Activated effector memory CD4-positive, alpha-beta T cell treated with Interleukin-2 at 50 U/mL for 16 hours (primary cell): ENCODE measurements around the gene SLC7A14.

Source experiments
- DNase-seq: peaks from one replicate; pipeline ENCODE4 v3.0.0-alpha.2; 2020

SLC7A14 gene

GRCh38 chr3:170421758-170422157 is 164.1 kb downstream of the SLC7A14 start:
- DNase-seq: no peak

DNA sequence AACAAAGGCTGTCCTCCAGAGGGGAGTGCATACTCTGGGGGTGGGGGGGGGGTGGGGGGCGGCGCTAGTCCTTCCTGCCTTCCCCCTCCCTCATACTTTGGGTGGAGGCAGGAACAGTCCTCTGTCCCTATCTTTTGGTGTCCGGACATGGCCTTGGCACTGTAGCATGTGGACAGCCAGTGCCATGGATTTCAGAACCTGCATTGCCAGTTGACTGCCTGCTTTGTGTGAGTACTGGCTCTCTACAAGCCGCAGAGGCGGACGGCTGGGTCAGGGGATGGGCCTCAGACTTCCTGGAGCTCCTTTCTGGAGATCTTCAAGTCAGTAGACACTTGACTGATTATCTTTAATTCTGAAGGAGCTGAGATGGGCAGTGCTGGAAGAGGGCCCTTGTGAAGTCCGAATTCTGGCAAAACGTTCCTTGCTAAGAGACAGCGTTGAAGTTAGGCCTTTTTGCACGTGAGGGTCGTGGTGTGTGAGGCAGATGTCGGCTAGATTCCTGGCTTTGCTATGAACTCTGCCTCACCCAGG is 164.7 kb downstream of the SLC7A14 start:
- DNase-seq: no peak

DNA sequence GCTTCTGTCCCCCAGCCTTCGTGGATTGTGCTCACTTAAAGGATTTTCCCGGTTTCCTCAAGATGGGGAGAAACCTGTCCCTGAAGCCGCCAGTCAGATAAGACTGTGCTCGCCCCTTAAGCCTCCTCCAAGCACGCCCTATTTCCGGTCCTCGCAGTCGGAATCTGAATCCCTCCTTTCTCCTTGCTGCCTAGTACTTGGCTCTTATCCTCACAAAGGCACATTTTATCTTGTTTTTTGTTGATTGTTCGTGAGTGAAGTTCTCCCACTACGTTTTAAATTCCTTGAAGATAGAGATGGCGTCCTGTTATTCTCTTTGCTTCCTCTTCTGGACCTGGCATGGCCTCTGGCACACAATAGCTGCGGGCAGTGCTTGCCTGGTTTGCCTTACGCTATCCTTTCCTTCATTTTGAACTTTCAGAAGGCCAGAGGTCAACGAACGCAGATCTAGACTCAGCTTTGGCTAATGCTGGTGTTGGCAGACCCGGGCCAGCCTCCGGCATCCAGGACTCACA is 165.5 kb downstream of the SLC7A14 start:
- DNase-seq: no peak

GRCh38 chr3:170419557-170420087 is 166.3 kb downstream of the SLC7A14 start:
- DNase-seq: no peak

- DNase-seq: no peak
Observed at GRCh38 chr3:170418422-170419398, 167.2 kb downstream of the SLC7A14 start, which contains the start of gene CLDN11. Gene CLDN11, plus strand, starts transcription at chr3:170418868. Its CDS starts 199 bp downstream, at chr3:170419067.

DNA sequence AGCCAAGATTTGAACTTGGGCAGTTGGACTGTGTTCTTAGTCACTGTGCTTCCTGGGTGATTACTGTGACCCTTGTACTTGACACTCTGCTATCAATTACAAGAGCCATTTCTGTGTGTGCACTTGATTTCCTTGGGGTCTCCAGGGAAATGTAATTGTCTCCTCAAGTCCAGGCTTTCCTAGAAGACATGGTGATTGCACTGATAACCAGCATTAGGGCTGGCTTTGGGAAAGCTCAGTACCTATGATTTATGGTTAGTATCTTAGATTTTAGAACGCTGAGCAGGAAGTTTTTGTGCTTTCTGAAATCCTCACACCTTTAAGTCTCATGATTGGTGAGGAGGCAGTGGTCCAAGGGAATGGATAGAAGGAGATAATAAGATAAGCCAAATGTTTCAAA is 168.8 kb downstream of the SLC7A14 start:
- no peak for DNase-seq

DNA sequence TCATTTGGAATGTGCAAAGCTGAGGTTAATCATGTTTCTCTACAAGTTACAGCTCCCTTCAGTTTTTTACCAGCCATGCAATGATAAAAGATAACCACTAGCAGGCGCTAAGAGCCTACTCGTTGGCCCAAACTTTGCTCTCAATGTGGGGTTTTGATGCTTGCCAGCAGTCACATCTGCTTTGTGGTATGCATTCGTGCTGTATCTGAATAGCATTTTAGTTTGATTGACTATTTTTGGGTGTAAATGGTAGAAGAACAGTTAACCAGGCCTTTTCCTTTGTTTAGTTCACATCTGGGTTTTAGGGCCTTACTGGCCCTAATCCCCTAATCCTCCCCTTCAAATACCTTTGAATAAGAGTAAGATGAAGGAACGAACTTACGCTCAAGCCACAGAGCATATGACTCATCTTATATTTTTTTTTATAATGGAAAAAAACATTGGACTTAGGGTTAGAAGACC is 171.6 kb downstream of the SLC7A14 start:
- DNase-seq: no peak

DNA sequence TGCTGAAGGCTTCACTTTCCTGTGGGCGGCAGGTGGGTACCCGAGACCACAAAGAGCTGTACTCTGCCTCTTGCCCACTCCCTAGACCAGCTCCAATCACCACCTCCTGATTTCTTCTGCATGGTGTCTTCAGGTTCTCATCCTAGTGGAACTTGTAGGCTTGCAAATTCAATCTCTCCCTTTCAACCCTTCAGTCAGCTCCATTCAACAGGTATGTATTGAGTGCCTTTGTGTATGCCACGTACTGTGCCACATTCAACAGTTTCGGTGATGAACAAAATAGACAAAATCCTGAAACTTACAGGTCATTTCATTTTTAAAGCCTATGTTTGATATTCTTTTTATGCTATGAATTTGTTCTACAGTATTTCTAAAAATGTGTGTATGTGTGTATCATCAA is 172.6 kb downstream of the SLC7A14 start:
- no peak for DNase-seq

DNA sequence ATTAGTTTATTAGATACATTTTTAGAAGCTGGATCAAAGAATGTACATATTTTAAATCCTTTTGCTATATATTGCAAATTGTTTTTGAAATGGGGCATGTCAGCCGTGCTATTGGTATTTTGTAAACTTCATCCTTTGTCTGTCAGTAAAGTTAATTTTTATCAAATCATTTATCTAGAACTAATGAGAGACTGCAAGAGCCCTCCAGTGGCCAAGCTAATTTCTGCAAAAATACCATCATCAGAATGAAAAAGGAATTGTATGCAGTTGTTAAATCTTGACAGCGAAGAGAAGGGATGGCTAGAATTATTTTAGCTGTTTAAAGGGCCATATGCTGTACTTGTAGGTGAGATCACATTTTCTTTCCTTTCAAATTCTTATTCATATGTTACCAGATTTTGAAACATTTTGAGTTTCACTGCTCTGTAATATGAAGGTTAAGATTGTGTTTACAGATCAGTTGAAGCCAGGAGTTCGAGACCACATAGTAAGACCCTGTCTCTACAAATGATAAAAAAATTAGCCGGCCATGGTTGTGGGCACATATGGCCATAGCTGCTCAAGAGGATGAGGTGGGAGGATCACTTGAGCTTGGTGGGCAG is 175.3 kb downstream of the SLC7A14 start:
- DNase-seq: no peak
